ENCODE data around the gene MARCHF3. TPM values are rescaled to one million over a fixed set of nuclear protein-coding genes. Genes with fewer than 3 reads are reported as not detected.

Gene MARCHF3, protein sequence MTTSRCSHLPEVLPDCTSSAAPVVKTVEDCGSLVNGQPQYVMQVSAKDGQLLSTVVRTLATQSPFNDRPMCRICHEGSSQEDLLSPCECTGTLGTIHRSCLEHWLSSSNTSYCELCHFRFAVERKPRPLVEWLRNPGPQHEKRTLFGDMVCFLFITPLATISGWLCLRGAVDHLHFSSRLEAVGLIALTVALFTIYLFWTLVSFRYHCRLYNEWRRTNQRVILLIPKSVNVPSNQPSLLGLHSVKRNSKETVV
- total RNA-seq, result 10 to 100 TPM in 2 of 4 donors, 1 to 10 TPM in 2; 4.4 to 14.6 (median 9.6) TPM
- 10 to 100 TPM; 16.8 to 31.8 (median 24.0) TPM for polyA plus RNA-seq

DNA sequence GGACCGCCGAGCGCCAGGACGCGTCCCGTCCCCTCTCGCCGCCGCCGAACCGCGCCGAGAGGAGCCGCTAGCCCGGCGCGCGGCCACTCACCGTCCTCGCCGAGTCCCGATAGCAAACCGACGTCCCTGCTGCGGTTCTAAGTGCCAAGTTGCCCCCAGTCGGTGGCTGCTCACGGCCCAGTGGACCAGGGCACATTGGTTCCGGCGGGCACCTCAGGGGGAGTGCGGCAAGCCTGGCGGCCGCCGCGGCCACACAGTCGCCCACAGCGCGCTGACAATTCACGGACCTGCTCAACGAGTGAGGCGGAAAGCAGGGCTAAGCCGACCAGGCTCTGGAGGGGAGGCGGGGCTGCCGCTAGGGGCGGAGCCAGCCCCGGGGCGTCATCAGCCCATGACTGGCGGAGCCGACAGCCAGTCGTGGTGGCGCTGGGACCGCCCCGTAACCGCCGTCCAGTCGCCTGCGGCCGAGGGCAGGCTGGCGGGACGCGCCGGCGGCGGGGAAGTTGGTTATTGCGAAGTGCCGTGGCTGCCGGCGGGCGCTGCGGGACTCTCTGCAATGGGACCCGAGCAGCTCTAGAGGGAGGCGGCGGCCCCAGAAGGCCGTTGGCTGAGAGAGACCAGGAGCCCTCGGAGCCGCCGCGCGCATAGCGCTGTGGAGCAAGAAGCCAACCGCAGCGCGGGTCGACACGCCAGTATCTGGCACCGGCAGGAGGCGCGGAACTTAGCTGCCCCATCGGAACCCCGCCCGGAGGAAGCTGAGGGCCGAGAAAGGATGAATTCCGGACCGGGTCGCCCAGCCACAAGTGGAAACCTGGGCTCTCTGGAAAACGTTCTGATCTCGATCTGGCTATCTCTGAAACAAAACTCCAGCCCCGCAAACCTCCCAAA, at the start of gene MARCHF3:
Gene MARCHF3, minus strand, starts transcription at position 300 of the 888 bp plus-strand sequence. CDS start 112,387 bp downstream, outside the sequence.
- Histone ChIP-seq H3K27me3 (peaks cover 0 to 8% (median 0%) of the 10 kb centered on the region in 3 donors), H3K4me1 (peaks cover 0 to 26% (median 8%) of the 10 kb centered on the region in 4 donors), H3K9me3 (no peaks in the 10 kb centered on the region), H3K27ac (peak within 1 kb of the TSS; percentile 82 to 90 (median 86)), H3K4me3 (peak within 1 kb of the TSS; percentile 58 to 76 (median 64)), H3K36me3 (no peaks in the 10 kb centered on the region)
- 0% methylated on average over 97 of the region's 97 CpGs for WGBS, 2 donors
- TF ChIP-seq EP300 (IDR thresholded peaks at IDR 0.05) (no peak), POLR2AphosphoS5 (IDR thresholded peaks at IDR 0.05) (peak; percentile 87 to 98 (median 95)), POLR2A (IDR thresholded peaks at IDR 0.05) (peak; percentile 70 to 72)
- TF ChIP-seq, protein P1, sequence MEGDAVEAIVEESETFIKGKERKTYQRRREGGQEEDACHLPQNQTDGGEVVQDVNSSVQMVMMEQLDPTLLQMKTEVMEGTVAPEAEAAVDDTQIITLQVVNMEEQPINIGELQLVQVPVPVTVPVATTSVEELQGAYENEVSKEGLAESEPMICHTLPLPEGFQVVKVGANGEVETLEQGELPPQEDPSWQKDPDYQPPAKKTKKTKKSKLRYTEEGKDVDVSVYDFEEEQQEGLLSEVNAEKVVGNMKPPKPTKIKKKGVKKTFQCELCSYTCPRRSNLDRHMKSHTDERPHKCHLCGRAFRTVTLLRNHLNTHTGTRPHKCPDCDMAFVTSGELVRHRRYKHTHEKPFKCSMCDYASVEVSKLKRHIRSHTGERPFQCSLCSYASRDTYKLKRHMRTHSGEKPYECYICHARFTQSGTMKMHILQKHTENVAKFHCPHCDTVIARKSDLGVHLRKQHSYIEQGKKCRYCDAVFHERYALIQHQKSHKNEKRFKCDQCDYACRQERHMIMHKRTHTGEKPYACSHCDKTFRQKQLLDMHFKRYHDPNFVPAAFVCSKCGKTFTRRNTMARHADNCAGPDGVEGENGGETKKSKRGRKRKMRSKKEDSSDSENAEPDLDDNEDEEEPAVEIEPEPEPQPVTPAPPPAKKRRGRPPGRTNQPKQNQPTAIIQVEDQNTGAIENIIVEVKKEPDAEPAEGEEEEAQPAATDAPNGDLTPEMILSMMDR (IDR thresholded peaks at IDR 0.05), result peak in 3 of 4 experiments; percentile 13 to 35 (median 21)
- peak; percentile 97 for DNase-seq
- intact Hi-C loops (cut with DNase I), result loop anchor here (5.0 kb wide), 2 partner anchors 173 to 253 kb away; partner anchors contain the start of gene LMNB1

DNA sequence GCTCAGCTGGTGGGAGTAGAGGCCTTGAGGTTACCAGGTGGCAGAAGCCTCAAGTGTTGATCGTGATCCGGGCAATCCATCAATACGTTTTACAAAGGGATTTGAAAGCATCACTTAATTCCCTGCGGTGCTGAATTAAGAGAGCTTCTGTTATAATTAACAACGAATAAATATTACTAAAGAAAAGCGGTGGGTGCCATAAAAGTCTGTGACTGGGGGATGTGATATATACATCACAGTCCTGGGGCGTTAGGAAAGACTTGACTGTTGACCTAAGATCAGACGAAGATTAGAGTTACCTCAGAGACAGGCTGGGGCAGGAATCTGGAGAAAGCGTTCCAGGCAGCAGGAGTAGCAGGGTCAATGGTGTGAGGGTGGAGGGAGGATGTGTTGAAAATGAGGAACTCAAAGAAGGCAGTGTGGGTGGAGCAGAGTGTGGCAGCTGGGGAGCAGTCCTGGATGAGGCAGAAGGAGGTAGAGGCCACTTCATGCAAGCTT, 49.7 kb upstream of the MARCHF3 start:
- intact Hi-C loops (cut with DNase I), result no loop called here
- DNase-seq, result no peak
- Histone ChIP-seq H3K27ac (no peak overlapping the region), H3K27me3 (no peaks in the 10 kb centered on the region), H3K36me3 (no peaks in the 10 kb centered on the region), H3K4me3 (no peak overlapping the region), H3K9me3 (peaks cover 0 to 2% (median 0%) of the 10 kb centered on the region in 4 donors), H3K4me1 (no peaks in the 10 kb centered on the region)
- WGBS, 2 donors, result 70 to 76% methylated on average over 9 of the region's 9 CpGs
- TF ChIP-seq, protein P1 (IDR thresholded peaks at IDR 0.05), result no peak
- no peak for TF ChIP-seq POLR2A (IDR thresholded peaks at IDR 0.05)
- TF ChIP-seq POLR2AphosphoS5 (IDR thresholded peaks at IDR 0.05), result no peak

DNA sequence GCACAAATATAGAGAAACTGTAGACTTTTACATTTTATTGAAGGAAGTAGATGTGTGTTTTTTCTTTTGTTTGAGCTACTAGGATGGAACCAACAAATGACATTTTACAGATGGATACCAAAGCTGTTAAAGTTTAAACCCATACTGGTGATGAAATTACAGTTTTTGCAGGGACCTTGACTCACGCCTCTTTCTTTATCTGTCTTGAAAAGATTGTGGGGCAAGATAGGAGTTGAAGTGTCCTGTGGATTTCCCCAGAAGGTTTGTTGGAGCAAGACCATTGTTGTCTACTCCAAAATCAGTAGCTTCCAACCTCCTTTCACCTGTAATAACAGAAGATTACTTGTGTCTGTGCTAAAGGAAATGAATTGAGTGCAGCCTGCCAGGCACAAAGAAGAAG, 47.0 kb upstream of the MARCHF3 start:
- intact Hi-C loops (cut with DNase I), result no loop called here
- H3K9me3 ChIP-seq, result peaks cover 0 to 2% (median 0%) of the 10 kb centered on the region in 4 donors
- no peak for TF ChIP-seq POLR2A (IDR thresholded peaks at IDR 0.05)
- TF ChIP-seq POLR2AphosphoS5 (IDR thresholded peaks at IDR 0.05), result no peak
- TF ChIP-seq EP300 (IDR thresholded peaks at IDR 0.05), result no peak
- TF ChIP-seq, protein P1 (IDR thresholded peaks at IDR 0.05), result no peak
- 19 to 63% methylated on average over 1 of the region's 1 CpG for WGBS, 2 donors
- no peaks in the 10 kb centered on the region for H3K36me3 ChIP-seq
- no peak overlapping the region for H3K27ac ChIP-seq
- no peak for DNase-seq
- no peak overlapping the region for H3K4me3 ChIP-seq
- H3K27me3 ChIP-seq, result no peaks in the 10 kb centered on the region
- H3K4me1 ChIP-seq, result peaks cover 0 to 5% (median 0%) of the 10 kb centered on the region in 4 donors

DNA sequence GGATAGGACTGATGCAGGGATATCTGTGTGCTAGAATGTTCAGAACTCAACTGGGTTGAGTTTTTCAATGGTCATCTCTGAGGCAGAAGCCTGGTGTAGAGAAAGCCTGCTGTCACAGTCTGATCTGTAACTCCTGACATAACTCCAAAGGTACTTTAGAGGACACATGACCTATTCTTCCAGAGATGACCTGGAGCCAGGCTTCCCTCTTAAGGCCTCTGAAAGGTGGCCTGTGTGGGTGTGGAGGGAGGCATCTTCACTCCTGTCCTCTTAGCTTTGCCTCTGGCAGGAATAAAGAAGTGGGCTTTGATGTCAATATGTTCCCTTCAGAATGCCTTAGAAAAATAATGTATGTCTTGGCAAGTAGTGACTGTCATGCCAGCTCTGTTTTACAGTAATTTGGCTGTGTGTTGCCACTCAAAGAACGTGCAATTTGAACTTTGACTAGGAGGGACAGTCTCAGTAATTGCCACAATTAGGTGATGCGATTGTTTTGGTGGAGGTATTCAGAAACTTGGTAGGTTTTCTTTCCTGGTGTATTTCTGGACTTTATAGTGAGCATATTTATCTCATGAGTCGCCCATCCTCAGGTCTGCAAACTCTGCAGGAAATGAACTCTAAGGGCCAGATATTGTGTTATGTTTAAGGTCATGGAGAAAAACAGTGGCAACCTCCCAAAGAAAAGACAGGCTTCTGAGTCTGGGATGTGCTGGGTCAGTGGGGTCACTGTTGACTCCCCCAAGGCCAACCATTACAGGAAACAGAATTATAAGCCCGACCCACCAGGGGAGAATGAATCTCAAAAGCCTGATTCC, 46.2 kb upstream of the MARCHF3 start:
- 27 to 66% methylated on average over 4 of the region's 4 CpGs for WGBS, 2 donors
- Histone ChIP-seq H3K4me1 (peaks cover 0 to 5% (median 0%) of the 10 kb centered on the region in 4 donors), H3K36me3 (no peaks in the 10 kb centered on the region), H3K4me3 (no peak overlapping the region), H3K27ac (no peak overlapping the region), H3K27me3 (no peaks in the 10 kb centered on the region), H3K9me3 (no peaks in the 10 kb centered on the region)
- no peak for DNase-seq
- intact Hi-C loops (cut with DNase I), result no loop called here
- TF ChIP-seq, protein P1 (IDR thresholded peaks at IDR 0.05), result no peak
- no peak for TF ChIP-seq POLR2A (IDR thresholded peaks at IDR 0.05)
- TF ChIP-seq POLR2AphosphoS5 (IDR thresholded peaks at IDR 0.05), result no peak
- TF ChIP-seq EP300 (IDR thresholded peaks at IDR 0.05), result no peak
